ENCODE results near the gene ARHGDIA.
A peak's percentile ranks its signal among the peaks of the same experiment; 100 is the strongest.

ARHGDIA gene

GRCh38 chr17:81859906-81860755, 11.0 kb downstream of the ARHGDIA start, which contains the start of gene P4HB:
Gene P4HB, minus strand, starts transcription at chr17:81860535. Its CDS starts 64 bp downstream, at chr17:81860471.
- TF ChIP-seq TAF1 (IDR thresholded peaks at IDR 0.05; ENCODE audit: borderline replicate concordance, insufficient read depth, low read length) (peak; percentile 84), POLR2AphosphoS5 (IDR thresholded peaks at IDR 0.05; ENCODE audit: low read depth, low read length) (peak; percentile 88; the same call in 1 of the 2 replicates), SIN3A (IDR thresholded peaks at IDR 0.05; ENCODE audit: borderline replicate concordance, insufficient read depth, low read length) (0 out of 2 replicates have a peak, but pooled peaks have one; percentile 42), FOXP2 (optimal IDR thresholded peaks at IDR 0.05; ENCODE audit: borderline replicate concordance, extremely low read depth, extremely low read length, insufficient read depth) (no peak)
- TF ChIP-seq, protein P1, sequence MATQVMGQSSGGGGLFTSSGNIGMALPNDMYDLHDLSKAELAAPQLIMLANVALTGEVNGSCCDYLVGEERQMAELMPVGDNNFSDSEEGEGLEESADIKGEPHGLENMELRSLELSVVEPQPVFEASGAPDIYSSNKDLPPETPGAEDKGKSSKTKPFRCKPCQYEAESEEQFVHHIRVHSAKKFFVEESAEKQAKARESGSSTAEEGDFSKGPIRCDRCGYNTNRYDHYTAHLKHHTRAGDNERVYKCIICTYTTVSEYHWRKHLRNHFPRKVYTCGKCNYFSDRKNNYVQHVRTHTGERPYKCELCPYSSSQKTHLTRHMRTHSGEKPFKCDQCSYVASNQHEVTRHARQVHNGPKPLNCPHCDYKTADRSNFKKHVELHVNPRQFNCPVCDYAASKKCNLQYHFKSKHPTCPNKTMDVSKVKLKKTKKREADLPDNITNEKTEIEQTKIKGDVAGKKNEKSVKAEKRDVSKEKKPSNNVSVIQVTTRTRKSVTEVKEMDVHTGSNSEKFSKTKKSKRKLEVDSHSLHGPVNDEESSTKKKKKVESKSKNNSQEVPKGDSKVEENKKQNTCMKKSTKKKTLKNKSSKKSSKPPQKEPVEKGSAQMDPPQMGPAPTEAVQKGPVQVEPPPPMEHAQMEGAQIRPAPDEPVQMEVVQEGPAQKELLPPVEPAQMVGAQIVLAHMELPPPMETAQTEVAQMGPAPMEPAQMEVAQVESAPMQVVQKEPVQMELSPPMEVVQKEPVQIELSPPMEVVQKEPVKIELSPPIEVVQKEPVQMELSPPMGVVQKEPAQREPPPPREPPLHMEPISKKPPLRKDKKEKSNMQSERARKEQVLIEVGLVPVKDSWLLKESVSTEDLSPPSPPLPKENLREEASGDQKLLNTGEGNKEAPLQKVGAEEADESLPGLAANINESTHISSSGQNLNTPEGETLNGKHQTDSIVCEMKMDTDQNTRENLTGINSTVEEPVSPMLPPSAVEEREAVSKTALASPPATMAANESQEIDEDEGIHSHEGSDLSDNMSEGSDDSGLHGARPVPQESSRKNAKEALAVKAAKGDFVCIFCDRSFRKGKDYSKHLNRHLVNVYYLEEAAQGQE (IDR thresholded peaks at IDR 0.05; ENCODE audit: insufficient read depth in 1 of 2, low read depth in 2 of 2, low read length in 2 of 2), result peak in 1 of 2 experiments; percentile 47; a peak in 1 of 4 replicates

GRCh38 chr17:81858967-81859905, 11.9 kb downstream of the ARHGDIA start:
- TF ChIP-seq POLR2AphosphoS5 (IDR thresholded peaks at IDR 0.05; ENCODE audit: low read depth, low read length) (peak; percentile 54; the same call in 1 of the 2 replicates), FOXP2 (optimal IDR thresholded peaks at IDR 0.05; ENCODE audit: borderline replicate concordance, extremely low read depth, extremely low read length, insufficient read depth) (no peak)

DNA sequence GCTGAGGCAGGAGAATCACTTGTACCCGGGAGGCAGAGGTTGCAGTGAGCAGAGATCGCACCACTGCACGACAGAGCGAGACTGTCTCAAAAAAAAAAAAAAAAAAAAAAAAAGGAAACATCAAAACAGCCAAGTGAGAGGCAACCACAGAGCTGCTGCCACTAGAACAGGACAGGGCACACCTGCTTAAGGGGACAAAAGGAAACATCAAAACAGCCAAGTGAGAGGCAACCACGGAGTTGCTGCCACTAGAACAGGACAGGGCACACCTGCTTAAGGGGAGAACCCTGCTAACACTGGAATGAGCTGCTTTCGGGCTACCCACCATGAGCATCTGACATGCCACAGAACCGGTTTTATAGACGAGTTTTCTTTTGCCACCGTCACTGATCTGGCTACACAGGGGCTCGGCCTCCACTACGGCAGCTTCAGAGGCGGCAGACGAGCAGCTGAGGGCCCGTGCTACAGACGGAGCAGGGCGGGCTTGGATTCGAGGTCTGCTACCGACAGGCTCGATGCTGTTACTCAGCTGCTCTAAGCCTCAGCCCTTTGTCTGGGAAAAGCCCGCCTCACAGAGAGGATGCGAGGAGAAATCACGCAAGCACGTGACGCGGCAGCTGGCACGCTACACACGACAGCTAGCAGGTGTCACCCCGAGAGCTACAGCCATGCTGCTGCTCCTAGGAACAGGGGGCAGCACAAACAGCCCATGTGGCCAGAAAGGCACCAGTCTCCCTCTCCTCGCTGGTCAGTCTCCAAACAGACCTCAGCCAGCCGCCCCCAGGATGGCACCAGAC, 12.8 kb downstream of the ARHGDIA start:
- no peak for TF ChIP-seq POLR2AphosphoS5 (IDR thresholded peaks at IDR 0.05; ENCODE audit: low read depth, low read length)
- TF ChIP-seq SIN3A (IDR thresholded peaks at IDR 0.05; ENCODE audit: borderline replicate concordance, insufficient read depth, low read length), result no peak
- TF ChIP-seq, protein P1 (IDR thresholded peaks at IDR 0.05; ENCODE audit: insufficient read depth in 1 of 2, low read depth in 2 of 2, low read length in 2 of 2), result no peak
- TF ChIP-seq TAF1 (IDR thresholded peaks at IDR 0.05; ENCODE audit: borderline replicate concordance, insufficient read depth, low read length), result no peak
- no peak for TF ChIP-seq FOXP2 (optimal IDR thresholded peaks at IDR 0.05; ENCODE audit: borderline replicate concordance, extremely low read depth, extremely low read length, insufficient read depth)

- TF ChIP-seq TAF1 (IDR thresholded peaks at IDR 0.05; ENCODE audit: borderline replicate concordance, insufficient read depth, low read length) (no peak), SIN3A (IDR thresholded peaks at IDR 0.05; ENCODE audit: borderline replicate concordance, insufficient read depth, low read length) (no peak), FOXP2 (optimal IDR thresholded peaks at IDR 0.05; ENCODE audit: borderline replicate concordance, extremely low read depth, extremely low read length, insufficient read depth) (no peak), POLR2AphosphoS5 (IDR thresholded peaks at IDR 0.05; ENCODE audit: low read depth, low read length) (no peak; the same call in 1 of the 2 replicates)
- TF ChIP-seq, protein P1 (IDR thresholded peaks at IDR 0.05; ENCODE audit: insufficient read depth in 1 of 2, low read depth in 2 of 2, low read length in 2 of 2), result no peak
Measured at GRCh38 chr17:81854974-81855774, 16.0 kb downstream of the ARHGDIA start.

Measured in PFSK-1 (cell line).